DMS153 treated with DMSO at 0.1 percent for 48 hours (cell line): ENCODE results near the gene PUS1.

ENCODE experiments used
- DNase-seq: peaks from one replicate; lab custom pipeline; 2025; ENCODE audit not compliant: unreplicated experiment; lab: John Stamatoyannopoulos, UW

The PUS1 gene

GRCh38 chr12:131902332-131903241, 26.5 kb upstream of the PUS1 start:
- DNase-seq, result no peak

- DNase-seq, result no peak
These were observed 25.5 kb upstream of the PUS1 start for GRCh38 chr12:131903270-131904255.

GRCh38 chr12:131904346-131904745, 24.7 kb upstream of the PUS1 start:
- DNase-seq, result no peak

- DNase-seq, result no peak
These were observed 23.9 kb upstream of the PUS1 start for GRCh38 chr12:131905081-131905629.

GRCh38 chr12:131905630-131906091, 23.4 kb upstream of the PUS1 start:
- DNase-seq, result no peak

- DNase-seq, result no peak
These were observed 21.5 kb upstream of the PUS1 start for GRCh38 chr12:131907379-131908091.

- DNase-seq, result no peak
These were observed 20.7 kb upstream of the PUS1 start for GRCh38 chr12:131908092-131909080.

- no peak for DNase-seq
These were observed 19.9 kb upstream of the PUS1 start for GRCh38 chr12:131909081-131909751.

- DNase-seq, result no peak
These were observed 19.3 kb upstream of the PUS1 start for GRCh38 chr12:131909752-131910219.

GRCh38 chr12:131910302-131911027, 18.6 kb upstream of the PUS1 start:
- DNase-seq, result no peak

GRCh38 chr12:131911028-131911650, 17.9 kb upstream of the PUS1 start:
- no peak for DNase-seq

GRCh38 chr12:131911851-131912477, 17.1 kb upstream of the PUS1 start:
- no peak for DNase-seq

- no peak for DNase-seq
These were observed 16.4 kb upstream of the PUS1 start for GRCh38 chr12:131912518-131913274.

GRCh38 chr12:131913666-131914065, 15.4 kb upstream of the PUS1 start:
- DNase-seq, result no peak

- DNase-seq, result no peak
These were observed 14.8 kb upstream of the PUS1 start for GRCh38 chr12:131914179-131914702.

- DNase-seq, result no peak
These were observed 13.9 kb upstream of the PUS1 start for GRCh38 chr12:131915000-131915689.
